ENCODE data around the gene PALMD. TPM values are rescaled to one million over a fixed set of nuclear protein-coding genes. Genes with fewer than 3 reads are reported as not detected.

Gene PALMD
- total and polyA plus RNA-seq, 12 donors = 81.2 to 194 (median 121) TPM

GRCh38 chr1:99669376-99669775, 23.5 kb downstream of the PALMD start:
- intact Hi-C loops (cut with DNase I) = no loop called here
- Histone ChIP-seq H3K36me3 (peaks cover 0 to 98% (median 27%) of the 10 kb centered on the region in 9 donors), H3K4me1 (peaks cover 3 to 98% (median 80%) of the 10 kb centered on the region in 9 donors)

GRCh38 chr1:99669821-99670220, 23.9 kb downstream of the PALMD start:
- 95 to 97% methylated on average over 2 of the region's 2 CpGs for WGBS, 2 donors
- H3K9me3 ChIP-seq = no peaks in the 10 kb centered on the region
- peaks cover 3 to 98% (median 79%) of the 10 kb centered on the region in 9 donors for H3K4me1 ChIP-seq
- H3K27me3 ChIP-seq = no peaks in the 10 kb centered on the region
- intact Hi-C loops (cut with DNase I) = loop anchor here in 1 of 10 donors (10.0 kb wide), 1 partner anchor 135 kb away; no protein-coding TSS in a partner anchor
- peak overlapping the region in 9 of 10 donors; percentile 48 to 99 (median 81) for H3K27ac ChIP-seq
- no peak for DNase-seq
- no peak overlapping the region for H3K4me3 ChIP-seq
- no peak for ATAC-seq
- TF ChIP-seq CTCF (IDR thresholded peaks at IDR 0.05) = no peak
- peaks cover 0 to 98% (median 28%) of the 10 kb centered on the region in 9 donors for H3K36me3 ChIP-seq

More at GRCh38 chr1:99669376-99669775, 23.5 kb downstream of the PALMD start:
- no peak overlapping the region for H3K4me3 ChIP-seq
- TF ChIP-seq CTCF (IDR thresholded peaks at IDR 0.05) = no peak
- peak overlapping the region in 9 of 10 donors; percentile 7 to 99 (median 81) for H3K27ac ChIP-seq
- no peaks in the 10 kb centered on the region for H3K9me3 ChIP-seq
- no peaks in the 10 kb centered on the region for H3K27me3 ChIP-seq
- DNase-seq (no peak), ATAC-seq (no peak)
- 80 to 82% methylated on average over 4 of the region's 4 CpGs for WGBS, 2 donors

DNA sequence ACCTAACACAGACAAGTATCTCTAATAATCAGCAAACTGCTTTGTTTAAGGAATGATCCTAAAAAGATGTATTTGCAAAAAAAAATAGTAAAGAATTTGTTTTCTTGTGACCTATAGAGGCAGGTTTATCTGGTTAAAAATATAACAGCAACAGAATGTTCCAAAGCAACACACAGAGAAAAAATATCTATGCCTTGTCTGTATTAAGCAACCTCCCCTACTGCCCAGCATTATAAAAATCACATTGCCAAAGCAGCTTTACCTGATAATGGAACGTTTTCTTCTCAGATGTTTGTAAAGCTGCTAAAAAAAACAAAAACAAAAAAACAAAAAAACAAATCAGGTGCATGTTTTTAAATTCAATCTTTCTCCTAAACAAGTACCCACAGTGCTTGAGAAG, 24.7 kb downstream of the PALMD start:
- ATAC-seq (peak in 1 of 8 donors; percentile 52), DNase-seq (no peak)

GRCh38 chr1:99672038-99672437, 26.1 kb downstream of the PALMD start:
- Histone ChIP-seq H3K4me3 (no peak overlapping the region), H3K9me3 (no peaks in the 10 kb centered on the region), H3K4me1 (peaks cover 5 to 98% (median 79%) of the 10 kb centered on the region in 9 donors), H3K27me3 (no peaks in the 10 kb centered on the region), H3K27ac (peak overlapping the region; percentile 48 to 99 (median 79)), H3K36me3 (peaks cover 0 to 100% (median 28%) of the 10 kb centered on the region in 9 donors)
- TF ChIP-seq CTCF (IDR thresholded peaks at IDR 0.05) = no peak
- ATAC-seq = no peak
- intact Hi-C loops (cut with DNase I) = loop anchor here in 1 of 10 donors (10.0 kb wide), 1 partner anchor 137 kb away; no protein-coding TSS in a partner anchor
- 59 to 71% methylated on average over 4 of the region's 4 CpGs for WGBS, 2 donors
- DNase-seq = no peak

More for the DNA sequence above, 24.7 kb downstream of the PALMD start:
- Histone ChIP-seq H3K36me3 (peaks cover 0 to 98% (median 28%) of the 10 kb centered on the region in 9 donors), H3K27ac (peak overlapping the region; percentile 48 to 99 (median 79)), H3K27me3 (no peaks in the 10 kb centered on the region), H3K4me3 (no peak overlapping the region), H3K9me3 (no peaks in the 10 kb centered on the region), H3K4me1 (peaks cover 3 to 98% (median 79%) of the 10 kb centered on the region in 9 donors)
- WGBS, 2 donors = 32 to 42% methylated on average over 1 of the region's 1 CpG
- TF ChIP-seq CTCF (IDR thresholded peaks at IDR 0.05) = no peak
- intact Hi-C loops (cut with DNase I) = loop anchor here in 1 of 10 donors (10.0 kb wide), 1 partner anchor 136 kb away; no protein-coding TSS in a partner anchor
